HL-60 (cell line): ENCODE results near the gene TCAIM.

ENCODE experiments used
- DNase-seq, 2 experiments: peaks; one replicate each; pipeline ENCODE4 v3.0.0-alpha.2; 2010 to 2020; ENCODE audit warnings: low read depth in 1 of 2, low spot score in 1 of 2
- H3K27ac ChIP-seq: fragments of 250-450 bp; sonication (Bioruptor Pico); replicated peaks from 2 replicates; pipeline ENCODE4 v1.5.1; 2020; ENCODE audit warnings: mild to moderate bottlenecking, moderate library complexity
- H3K27me3 ChIP-seq: fragments of 250-450 bp; sonication (Bioruptor Pico); 2 replicates; pipeline ENCODE4 v1.5.1; 2021; ENCODE audit warnings: mild to moderate bottlenecking, moderate library complexity; ENCODE audit not compliant: insufficient read depth, poor library complexity, severe bottlenecking
- H3K4me3 ChIP-seq: replicated peaks from 2 replicates; pipeline ENCODE4 v1.5.1; 2011; ENCODE audit warnings: mild to moderate bottlenecking, control low read depth, low read length; ENCODE audit not compliant: insufficient read depth
- GABPA ChIP-seq: IDR thresholded peaks from 2 replicates; pipeline ENCODE4 v1.6.1; 2012; ENCODE audit warnings: low read depth
- POLR2AphosphoS5 ChIP-seq: IDR thresholded peaks from 2 replicates; pipeline ENCODE4 v1.6.1; 2012; ENCODE audit warnings: low read depth
- REST ChIP-seq: IDR thresholded peaks from 2 replicates; pipeline ENCODE4 v1.6.1; 2012; ENCODE audit warnings: low read depth; ENCODE audit not compliant: insufficient replicate concordance
- SPI1 ChIP-seq: IDR thresholded peaks from 2 replicates; pipeline ENCODE4 v1.6.1; 2012; ENCODE audit warnings: low read depth, mild to moderate bottlenecking, borderline replicate concordance
- TF ChIP-seq, protein P1 (sequence below): IDR thresholded peaks from one replicate; pipeline ENCODE4 v1.5.1; 2011; ENCODE audit warnings: low read length, control low read depth, inconsistent platforms; ENCODE audit not compliant: insufficient read depth

Gene TCAIM

DNA sequence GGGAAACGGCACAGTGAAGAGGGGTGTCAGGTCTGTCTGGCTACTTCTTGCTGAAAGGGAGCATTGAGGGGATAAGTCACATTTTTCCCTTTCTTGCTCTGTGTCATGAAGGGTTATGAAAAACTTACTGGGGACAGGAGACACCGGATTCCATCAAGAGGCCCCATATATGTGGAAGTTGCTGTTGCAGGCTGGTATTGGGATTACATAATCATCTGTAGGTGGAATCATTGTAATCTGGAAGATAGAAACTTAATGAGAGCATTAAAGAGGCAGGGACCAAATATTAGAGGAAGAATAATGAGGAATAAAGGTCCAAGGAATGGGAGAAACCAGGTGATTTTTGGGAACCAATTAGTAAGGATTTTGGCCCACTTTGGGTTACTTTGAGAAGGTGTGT, 4.2 kb upstream of the TCAIM start:
- H3K27me3 ChIP-seq = no peaks in the 10 kb centered on the region
- no peak overlapping the region for H3K4me3 ChIP-seq
- H3K27ac ChIP-seq = no peak overlapping the region
- DNase-seq = peak in 1 of 2 experiments; percentile 15
- TF ChIP-seq GABPA (no peak), REST (no peak), SPI1 (no peak), POLR2AphosphoS5 (no peak)
- TF ChIP-seq, protein P1, sequence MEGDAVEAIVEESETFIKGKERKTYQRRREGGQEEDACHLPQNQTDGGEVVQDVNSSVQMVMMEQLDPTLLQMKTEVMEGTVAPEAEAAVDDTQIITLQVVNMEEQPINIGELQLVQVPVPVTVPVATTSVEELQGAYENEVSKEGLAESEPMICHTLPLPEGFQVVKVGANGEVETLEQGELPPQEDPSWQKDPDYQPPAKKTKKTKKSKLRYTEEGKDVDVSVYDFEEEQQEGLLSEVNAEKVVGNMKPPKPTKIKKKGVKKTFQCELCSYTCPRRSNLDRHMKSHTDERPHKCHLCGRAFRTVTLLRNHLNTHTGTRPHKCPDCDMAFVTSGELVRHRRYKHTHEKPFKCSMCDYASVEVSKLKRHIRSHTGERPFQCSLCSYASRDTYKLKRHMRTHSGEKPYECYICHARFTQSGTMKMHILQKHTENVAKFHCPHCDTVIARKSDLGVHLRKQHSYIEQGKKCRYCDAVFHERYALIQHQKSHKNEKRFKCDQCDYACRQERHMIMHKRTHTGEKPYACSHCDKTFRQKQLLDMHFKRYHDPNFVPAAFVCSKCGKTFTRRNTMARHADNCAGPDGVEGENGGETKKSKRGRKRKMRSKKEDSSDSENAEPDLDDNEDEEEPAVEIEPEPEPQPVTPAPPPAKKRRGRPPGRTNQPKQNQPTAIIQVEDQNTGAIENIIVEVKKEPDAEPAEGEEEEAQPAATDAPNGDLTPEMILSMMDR = no peak

DNA sequence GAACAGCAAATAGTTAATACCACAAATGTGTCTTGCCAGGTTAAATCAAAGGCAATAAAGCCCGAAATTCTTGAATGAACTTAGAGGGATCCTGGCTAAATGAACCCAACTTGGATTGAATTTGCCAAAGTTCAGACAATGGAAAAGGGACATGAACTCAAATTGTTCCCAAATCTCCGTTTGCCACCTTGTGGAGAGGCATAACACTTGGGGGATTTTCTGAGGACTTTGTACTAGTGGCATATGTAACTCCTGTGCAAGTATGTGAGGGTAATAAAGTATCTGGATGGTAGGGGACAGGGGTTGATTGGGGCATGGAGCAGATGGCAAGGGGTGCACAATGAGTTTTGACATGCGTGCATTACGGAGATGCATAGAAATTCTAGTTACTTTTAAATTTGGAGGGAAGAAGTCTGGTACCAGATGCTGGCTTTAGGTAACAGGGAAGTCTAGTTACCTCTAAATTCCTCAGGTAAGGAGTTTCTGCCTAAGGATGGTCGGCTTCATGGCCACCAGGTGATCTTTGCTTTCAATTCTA, 1.2 kb upstream of the TCAIM start:
- peak overlapping the region; percentile 97 for H3K27ac ChIP-seq
- DNase-seq = no peak
- H3K27me3 ChIP-seq = no peaks in the 10 kb centered on the region
- TF ChIP-seq, protein P1 = no peak
- TF ChIP-seq POLR2AphosphoS5 = no peak
- no peak for TF ChIP-seq SPI1
- no peak for TF ChIP-seq REST
- TF ChIP-seq GABPA = no peak
- H3K4me3 ChIP-seq = peak overlapping the region; percentile 81; the same call in 1 of the 2 replicates

DNA sequence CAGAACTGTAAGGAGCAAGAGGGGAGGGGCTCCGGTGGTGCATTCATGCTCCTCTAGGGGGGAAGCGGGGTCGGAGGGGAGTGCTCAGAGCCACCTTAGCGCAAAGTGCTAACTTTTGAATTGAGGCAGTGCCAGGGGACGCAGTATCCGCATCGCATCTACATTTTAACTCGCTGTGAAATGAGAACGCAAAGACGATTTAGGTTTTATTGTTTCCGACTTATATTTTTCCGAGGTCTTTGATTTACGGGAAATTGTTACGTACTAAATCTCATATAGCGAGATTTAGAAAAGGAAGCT, 212 bp downstream of the TCAIM start:
- Histone ChIP-seq H3K27ac (peak overlapping the region; percentile 97), H3K4me3 (peak overlapping the region; percentile 81), H3K27me3 (no peaks in the 10 kb centered on the region)
- no peak for DNase-seq
- no peak for TF ChIP-seq SPI1
- no peak for TF ChIP-seq GABPA
- TF ChIP-seq REST = no peak
- TF ChIP-seq, protein P1 = no peak
- no peak for TF ChIP-seq POLR2AphosphoS5
